Measurements from ENCODE around the gene LAMA2. TPM values are rescaled to one million over a fixed set of nuclear protein-coding genes. Genes with fewer than 3 reads are reported as not detected.

LAMA2 gene
- total and polyA plus RNA-seq, 2 experiments from 2014 or later, result 0.91 to 6.4 TPM

DNA sequence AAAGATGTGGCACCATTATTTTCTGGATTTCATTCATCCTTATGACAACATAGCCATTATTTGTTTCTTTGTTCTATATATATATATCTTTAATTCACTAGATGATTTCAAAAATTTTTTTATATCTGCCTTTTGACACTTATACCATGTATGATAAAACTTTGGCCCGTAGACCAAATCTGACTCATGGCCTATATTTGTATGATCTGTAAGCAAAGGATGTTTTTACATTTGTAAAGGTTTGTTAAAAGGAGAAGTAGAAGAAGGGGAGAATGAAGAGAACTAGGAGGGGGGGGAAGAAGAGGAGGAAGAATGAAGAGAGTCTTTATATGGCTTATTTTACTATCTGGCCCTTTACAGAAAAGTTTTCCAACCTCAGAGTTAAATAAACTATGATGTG, 279.7 kb downstream of the LAMA2 start (continued):
- TF ChIP-seq, protein P1, sequence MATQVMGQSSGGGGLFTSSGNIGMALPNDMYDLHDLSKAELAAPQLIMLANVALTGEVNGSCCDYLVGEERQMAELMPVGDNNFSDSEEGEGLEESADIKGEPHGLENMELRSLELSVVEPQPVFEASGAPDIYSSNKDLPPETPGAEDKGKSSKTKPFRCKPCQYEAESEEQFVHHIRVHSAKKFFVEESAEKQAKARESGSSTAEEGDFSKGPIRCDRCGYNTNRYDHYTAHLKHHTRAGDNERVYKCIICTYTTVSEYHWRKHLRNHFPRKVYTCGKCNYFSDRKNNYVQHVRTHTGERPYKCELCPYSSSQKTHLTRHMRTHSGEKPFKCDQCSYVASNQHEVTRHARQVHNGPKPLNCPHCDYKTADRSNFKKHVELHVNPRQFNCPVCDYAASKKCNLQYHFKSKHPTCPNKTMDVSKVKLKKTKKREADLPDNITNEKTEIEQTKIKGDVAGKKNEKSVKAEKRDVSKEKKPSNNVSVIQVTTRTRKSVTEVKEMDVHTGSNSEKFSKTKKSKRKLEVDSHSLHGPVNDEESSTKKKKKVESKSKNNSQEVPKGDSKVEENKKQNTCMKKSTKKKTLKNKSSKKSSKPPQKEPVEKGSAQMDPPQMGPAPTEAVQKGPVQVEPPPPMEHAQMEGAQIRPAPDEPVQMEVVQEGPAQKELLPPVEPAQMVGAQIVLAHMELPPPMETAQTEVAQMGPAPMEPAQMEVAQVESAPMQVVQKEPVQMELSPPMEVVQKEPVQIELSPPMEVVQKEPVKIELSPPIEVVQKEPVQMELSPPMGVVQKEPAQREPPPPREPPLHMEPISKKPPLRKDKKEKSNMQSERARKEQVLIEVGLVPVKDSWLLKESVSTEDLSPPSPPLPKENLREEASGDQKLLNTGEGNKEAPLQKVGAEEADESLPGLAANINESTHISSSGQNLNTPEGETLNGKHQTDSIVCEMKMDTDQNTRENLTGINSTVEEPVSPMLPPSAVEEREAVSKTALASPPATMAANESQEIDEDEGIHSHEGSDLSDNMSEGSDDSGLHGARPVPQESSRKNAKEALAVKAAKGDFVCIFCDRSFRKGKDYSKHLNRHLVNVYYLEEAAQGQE (IDR thresholded peaks at IDR 0.05; ENCODE audit: unreplicated experiment), result no peak
- TF ChIP-seq, protein P2, sequence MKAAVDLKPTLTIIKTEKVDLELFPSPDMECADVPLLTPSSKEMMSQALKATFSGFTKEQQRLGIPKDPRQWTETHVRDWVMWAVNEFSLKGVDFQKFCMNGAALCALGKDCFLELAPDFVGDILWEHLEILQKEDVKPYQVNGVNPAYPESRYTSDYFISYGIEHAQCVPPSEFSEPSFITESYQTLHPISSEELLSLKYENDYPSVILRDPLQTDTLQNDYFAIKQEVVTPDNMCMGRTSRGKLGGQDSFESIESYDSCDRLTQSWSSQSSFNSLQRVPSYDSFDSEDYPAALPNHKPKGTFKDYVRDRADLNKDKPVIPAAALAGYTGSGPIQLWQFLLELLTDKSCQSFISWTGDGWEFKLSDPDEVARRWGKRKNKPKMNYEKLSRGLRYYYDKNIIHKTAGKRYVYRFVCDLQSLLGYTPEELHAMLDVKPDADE (IDR thresholded peaks at IDR 0.05), result no peak
- TF ChIP-seq EZH2 (IDR thresholded peaks at IDR 0.05; ENCODE audit: low read depth, unreplicated experiment), result no peak
- TF ChIP-seq STAT1 (IDR thresholded peaks at IDR 0.05; ENCODE audit: unreplicated experiment), result no peak
- no peak for TF ChIP-seq CTCF (conservative IDR thresholded peaks at IDR 0.05; ENCODE audit: low read depth in 2 of 2)
- TF ChIP-seq ZNF114 (CRISPR knock-in tag; IDR thresholded peaks at IDR 0.05), result no peak
- no peak for TF ChIP-seq EZH2phosphoT487 (IDR thresholded peaks at IDR 0.05; ENCODE audit: unreplicated experiment)
- TF ChIP-seq POLR2AphosphoS5 (IDR thresholded peaks at IDR 0.05; ENCODE audit: low read depth), result no peak
- no peak for TF ChIP-seq CREB1 (CRISPR knock-in tag; IDR thresholded peaks at IDR 0.05; ENCODE audit: low read depth)
- TF ChIP-seq ZNF331 (CRISPR knock-in tag; IDR thresholded peaks at IDR 0.05; ENCODE audit: low read depth), result no peak

- H3K27me3 Mint-ChIP-seq (ENCODE audit: insufficient read depth, low read depth, poor library complexity), result no peaks in the 10 kb centered on the region
- no peaks in the 10 kb centered on the region for H4K20me1 ChIP-seq (replicated peaks; ENCODE audit: insufficient read depth)
- no peaks in the 10 kb centered on the region; the same call in 1 of the 2 replicates for H3K9me2 ChIP-seq (ENCODE audit: insufficient read depth)
- H3K36me3 Mint-ChIP-seq (ENCODE audit: low read depth), result peaks cover 2% of the 10 kb centered on the region; the same call in 1 of the 3 replicates
- H3K27me3 ChIP-seq (ENCODE audit: insufficient read depth), result no peaks in the 10 kb centered on the region
- no peaks in the 10 kb centered on the region; the same call in 2 of the 3 replicates for H3K9me3 Mint-ChIP-seq
- H2AFZ ChIP-seq, result no peak overlapping the region
- H3F3A ChIP-seq (replicated peaks; ENCODE audit: low read depth), result no peaks in the 10 kb centered on the region
- H3K27ac ChIP-seq (ENCODE audit: low read depth), result no peak overlapping the region
- no peak overlapping the region for H3K4me3 Mint-ChIP-seq
- H3K4me1 ChIP-seq (ENCODE audit: insufficient read depth), result no peaks in the 10 kb centered on the region
- no peak overlapping the region for H3K4me3 ChIP-seq
- no peaks in the 10 kb centered on the region for H3K36me3 ChIP-seq (ENCODE audit: insufficient read depth)
- H3K79me2 ChIP-seq (replicated peaks; ENCODE audit: insufficient read depth), result no peaks in the 10 kb centered on the region
- DNase-seq (ENCODE audit: low spot score) (no peak), ATAC-seq (no peak)
- H3K4me2 ChIP-seq, result no peak overlapping the region
- 0 out of 3 replicates have a peak, but pooled peaks cover 2% of the 10 kb centered on the region for H3K4me1 Mint-ChIP-seq
- no peak overlapping the region for H3K27ac Mint-ChIP-seq
- no peak for TF ChIP-seq CREB1 (CRISPR knock-in tag; IDR thresholded peaks at IDR 0.05; ENCODE audit: low read depth)
- TF ChIP-seq JUNB (IDR thresholded peaks at IDR 0.05; ENCODE audit: unreplicated experiment), result no peak
- no peak for TF ChIP-seq EZH2 (IDR thresholded peaks at IDR 0.05; ENCODE audit: low read depth, unreplicated experiment)
- no peak for TF ChIP-seq ZNF114 (CRISPR knock-in tag; IDR thresholded peaks at IDR 0.05)
- TF ChIP-seq ZNF331 (CRISPR knock-in tag; IDR thresholded peaks at IDR 0.05; ENCODE audit: low read depth), result no peak
- no peak for TF ChIP-seq POLR2AphosphoS5 (IDR thresholded peaks at IDR 0.05; ENCODE audit: low read depth)
- no peak for TF ChIP-seq STAT1 (IDR thresholded peaks at IDR 0.05; ENCODE audit: unreplicated experiment)
- TF ChIP-seq, protein P2 (IDR thresholded peaks at IDR 0.05), result no peak
- TF ChIP-seq NANOG (IDR thresholded peaks at IDR 0.05; ENCODE audit: borderline replicate concordance), result no peak
These were observed 280.6 kb downstream of the LAMA2 start for GRCh38 chr6:129163551-129163950.
